SK-N-SH (cell line): ENCODE data around the gene ZMPSTE24. TPM values are rescaled to one million over a fixed set of nuclear protein-coding genes. Genes with fewer than 3 reads are reported as not detected.

ENCODE experiments used
- CTCF ChIA-PET: fragments of 300-600, 350-600 bp; formaldehyde crosslinking; extraction: SDS; loops from one replicate; lab custom pipeline; 2021; lab: Yijun Ruan, JAX
- POLR2A ChIA-PET: fragments of 350-600 bp; sonication (Branson Sonifier 250); formaldehyde crosslinking; extraction: SDS; loops from one replicate; lab custom pipeline; 2020; ENCODE audit warnings: antibody characterized with exemption, inconsistent platforms; lab: Yijun Ruan, JAX
- DNase-seq: peaks from one replicate; pipeline ENCODE4 v3.0.0; 2012
- H2AFZ ChIP-seq: fragments of 200-600 bp; sonication (generic); 2 replicates; pipeline ENCODE4 v1.8.1; 2016; ENCODE audit warnings: antibody characterized with exemption, mild to moderate bottlenecking, low read depth
- H3F3A ChIP-seq: fragments of 200-600 bp; sonication (generic); replicated peaks from 2 replicates; pipeline ENCODE3; 2016; ENCODE audit warnings: antibody characterized with exemption, mild to moderate bottlenecking; ENCODE audit not compliant: insufficient read depth
- H3K27ac ChIP-seq, 2 experiments: fragments of 200-500 bp in 1 of 2; fragments of 200-600 bp in 1 of 2; sonication (Bioruptor generic) in 1 of 2; sonication (generic), shearing (Covaris generic) in 1 of 2; 2 replicates each; pipeline versions ENCODE4 v1.5.1 to v1.6.1; 2014 to 2016; ENCODE audit warnings: low read depth in 2 of 2, inconsistent platforms in 1 of 2, low read length in 1 of 2, mild to moderate bottlenecking in 1 of 2, mixed read lengths in 1 of 2
- H3K27me3 ChIP-seq: fragments of 200-600 bp; sonication (generic), shearing (Covaris generic); 2 replicates; pipeline ENCODE4 v1.6.1; 2016; ENCODE audit warnings: mixed run types; ENCODE audit not compliant: insufficient read depth
- H3K36me3 ChIP-seq, 2 experiments: fragments of 200-500 bp in 1 of 2; fragments of 200-600 bp in 1 of 2; sonication (Bioruptor generic) in 1 of 2; sonication (generic) in 1 of 2; replicated peaks in 1 of 2; 2 replicates each; pipeline versions ENCODE3 to v1.5.1; 2014 to 2016; ENCODE audit warnings: low read length in 1 of 2, mild to moderate bottlenecking in 1 of 2; ENCODE audit not compliant: insufficient read depth in 2 of 2, control insufficient read depth in 1 of 2
- H3K4me1 ChIP-seq, 2 experiments: fragments of 200-500 bp in 1 of 2; fragments of 200-600 bp in 1 of 2; sonication (Bioruptor generic) in 1 of 2; sonication (generic), shearing (Covaris generic) in 1 of 2; 2 replicates each; pipeline versions ENCODE4 v1.5.1 to v1.6.1; 2014 to 2016; ENCODE audit warnings: low read depth in 1 of 2, low read length in 1 of 2, mixed run types in 1 of 2; ENCODE audit not compliant: insufficient read depth in 2 of 2, control insufficient read depth in 1 of 2
- H3K4me2 ChIP-seq: fragments of 200-600 bp; sonication (generic), shearing (Covaris generic); 2 replicates; pipeline ENCODE4 v1.6.1; 2017; ENCODE audit warnings: mixed run types
- H3K4me3 ChIP-seq, 2 experiments: fragments of 200-500 bp in 1 of 2; fragments of 200-600 bp in 1 of 2; sonication (Bioruptor generic) in 1 of 2; sonication (generic), shearing (Covaris generic) in 1 of 2; 2 replicates each; pipeline versions ENCODE4 v1.5.1 to v1.8.1; 2014 to 2016; ENCODE audit warnings: low read depth in 2 of 2, inconsistent platforms in 1 of 2, low read length in 1 of 2, mild to moderate bottlenecking in 1 of 2, mixed read lengths in 1 of 2, moderate library complexity in 1 of 2
- H3K79me2 ChIP-seq: fragments of 200-600 bp; sonication (generic); 2 replicates; pipeline ENCODE4 v1.8.1; 2017; ENCODE audit warnings: mild to moderate bottlenecking; ENCODE audit not compliant: insufficient read depth
- H3K9ac ChIP-seq: fragments of 200-600 bp; sonication (generic); 2 replicates; pipeline ENCODE4 v1.6.1; 2017; ENCODE audit warnings: mixed run types
- H3K9me2 ChIP-seq: fragments of 200-600 bp; sonication (generic); 2 replicates; pipeline ENCODE4 v1.6.1; 2017; ENCODE audit warnings: mixed run types
- H3K9me3 ChIP-seq: fragments of 200-600 bp; sonication (generic); 2 replicates; pipeline ENCODE4 v1.6.1; 2017; ENCODE audit warnings: mixed run types, mild to moderate bottlenecking, moderate library complexity
- H4K20me1 ChIP-seq: fragments of 200-600 bp; sonication (generic); 2 replicates; pipeline ENCODE4 v1.6.1; 2017; ENCODE audit warnings: mild to moderate bottlenecking, mixed run types; ENCODE audit not compliant: insufficient read depth
- CHD2 ChIP-seq: fragments of 150-350 bp; IDR thresholded peaks from 2 replicates; pipeline ENCODE4 v1.6.1; 2018; ENCODE audit warnings: low read length; ENCODE audit not compliant: partially characterized antibody
- ELF1 ChIP-seq: IDR thresholded peaks from 2 replicates; pipeline ENCODE4 v1.4.0; 2012
- FOXM1 ChIP-seq: IDR thresholded peaks from 2 replicates; pipeline ENCODE4 v1.4.0; 2012; ENCODE audit warnings: low read depth, mild to moderate bottlenecking
- GABPA ChIP-seq: IDR thresholded peaks from 2 replicates; pipeline ENCODE4 v1.4.0; 2012; ENCODE audit warnings: low read depth, mild to moderate bottlenecking
- JUND ChIP-seq: IDR thresholded peaks from 2 replicates; pipeline ENCODE4 v1.4.0; 2012
- MEF2A ChIP-seq: IDR thresholded peaks from 2 replicates; pipeline ENCODE4 v1.4.0; 2012; ENCODE audit warnings: low read depth, borderline replicate concordance
- POLR2AphosphoS5 ChIP-seq: IDR thresholded peaks from 2 replicates; pipeline ENCODE4 v1.6.1; 2012; ENCODE audit warnings: low read depth, low read length
- RAD21 ChIP-seq: IDR thresholded peaks from 2 replicates; pipeline ENCODE4 v1.6.1; 2012; ENCODE audit warnings: mild to moderate bottlenecking, low read length
- RCOR1 ChIP-seq: fragments of 150-350 bp; IDR thresholded peaks from 2 replicates; pipeline ENCODE4 v1.6.1; 2017; ENCODE audit warnings: antibody characterized with exemption, low read length
- TAF1 ChIP-seq: IDR thresholded peaks from 2 replicates; pipeline ENCODE4 v1.6.1; 2012; ENCODE audit warnings: low read depth, mild to moderate bottlenecking, low read length, moderate library complexity, borderline replicate concordance
- WGBS: methylation state at CpG from one replicate; pipeline ENCODE4 v1.1.6; 2017; ENCODE audit warnings: low lambda C conversion rate; 5-methylcytosine and 5-hydroxymethylcytosine counted together
- polyA plus RNA-seq, 3 experiments: library from polyadenylated mRNA; depleted of rRNA; stranded (reverse); fragments of >200 nt; gene quantifications; 2 replicates each; pipeline ENCODE4 v1.2.3, GENCODE V29; 2012
- TF ChIP-seq, protein P1 (sequence below): IDR thresholded peaks from 2 replicates; pipeline ENCODE4 v1.4.0; 2012; ENCODE audit warnings: low read depth
- TF ChIP-seq, protein P2 (sequence below): IDR thresholded peaks from 2 replicates; pipeline ENCODE4; 2012
- TF ChIP-seq, protein P3 (sequence below): fragments of 150-350 bp; IDR thresholded peaks from 2 replicates; pipeline ENCODE4 v1.6.1; 2016; ENCODE audit warnings: mild to moderate bottlenecking, low read depth, low read length

The ZMPSTE24 gene
- polyA plus RNA-seq, 1 of the 3 experiments (the other 2 are of a cell fraction) = 13.7 TPM

DNA sequence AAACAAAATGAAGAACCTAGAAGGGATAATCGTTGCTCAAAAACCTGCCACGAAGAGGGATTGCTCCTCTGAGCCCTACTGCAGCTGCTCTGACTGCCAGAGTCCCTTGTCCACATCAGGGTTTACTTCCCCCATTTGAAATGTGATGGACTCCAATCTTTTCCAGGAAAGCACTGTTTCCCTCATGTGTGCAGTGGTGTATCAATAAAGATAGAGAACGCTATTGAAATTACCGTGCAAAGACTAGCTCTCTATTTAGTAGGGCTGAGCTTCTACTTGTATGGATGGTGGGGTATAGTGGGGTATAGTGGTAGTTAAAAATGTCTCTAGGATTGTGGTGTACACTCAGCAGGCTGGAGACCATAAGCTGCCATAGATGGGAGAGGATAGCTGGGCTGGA, 6.6 kb upstream of the ZMPSTE24 start:
- Histone ChIP-seq H3K79me2 (peaks cover 18% of the 10 kb centered on the region), H4K20me1 (no peaks in the 10 kb centered on the region), H3K9me3 (no peaks in the 10 kb centered on the region), H3K27me3 (no peaks in the 10 kb centered on the region), H3K9me2 (no peaks in the 10 kb centered on the region), H3K4me1 (peaks cover 3 to 4% of the 10 kb centered on the region in 2 experiments; a peak in 3 of 4 replicates), H3F3A (no peaks in the 10 kb centered on the region), H3K27ac (no peak overlapping the region), H3K9ac (no peak overlapping the region), H3K4me2 (no peak overlapping the region), H2AFZ (no peak overlapping the region), H3K4me3 (no peak overlapping the region), H3K36me3 (peaks cover 0 to 5% of the 10 kb centered on the region in 2 experiments)
- TF ChIP-seq FOXM1 (no peak), POLR2AphosphoS5 (no peak)
- TF ChIP-seq, protein P1, sequence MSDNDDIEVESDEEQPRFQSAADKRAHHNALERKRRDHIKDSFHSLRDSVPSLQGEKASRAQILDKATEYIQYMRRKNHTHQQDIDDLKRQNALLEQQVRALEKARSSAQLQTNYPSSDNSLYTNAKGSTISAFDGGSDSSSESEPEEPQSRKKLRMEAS = no peak
- CTCF ChIA-PET = interaction anchor here (0.8 to 1.1 kb wide), 2 partner anchors 18 to 87 kb away, joined by 3 read pairs; no protein-coding TSS in a partner anchor
- no peak for DNase-seq
- 74% methylated on average over 4 of the region's 4 CpGs for WGBS
- POLR2A ChIA-PET = no interaction called here

DNA sequence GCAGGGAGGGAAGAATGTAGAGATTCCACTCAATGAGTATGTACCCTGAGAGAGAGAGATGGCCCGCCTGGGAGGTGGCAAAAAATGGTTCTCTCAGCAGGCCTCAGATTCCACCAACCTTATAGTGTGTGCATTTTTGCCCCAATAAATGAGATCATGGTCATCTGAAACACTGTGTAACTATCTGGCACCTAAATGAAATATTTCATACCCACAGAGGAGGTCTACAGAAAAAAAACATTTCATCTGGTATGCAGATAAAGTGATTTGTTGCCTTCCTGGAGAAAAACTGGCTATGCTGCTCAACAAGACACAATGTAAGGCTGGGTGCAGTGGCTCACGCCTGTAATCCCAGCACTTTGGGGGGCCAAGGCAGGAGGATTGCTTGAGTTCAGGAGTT, 5.4 kb upstream of the ZMPSTE24 start:
- Histone ChIP-seq H3K4me2 (no peak overlapping the region), H3K79me2 (peaks cover 29% of the 10 kb centered on the region), H3K9me3 (no peaks in the 10 kb centered on the region), H4K20me1 (no peaks in the 10 kb centered on the region), H3K4me1 (peaks cover 5 to 7% of the 10 kb centered on the region in 2 experiments; a peak in 3 of 4 replicates), H3K9me2 (no peaks in the 10 kb centered on the region), H3K4me3 (no peak overlapping the region), H3F3A (peaks cover 8% of the 10 kb centered on the region), H2AFZ (no peak overlapping the region), H3K9ac (no peak overlapping the region), H3K27ac (no peak overlapping the region), H3K27me3 (no peaks in the 10 kb centered on the region), H3K36me3 (peaks cover 0 to 5% of the 10 kb centered on the region in 2 experiments)
- CTCF ChIA-PET = no interaction called here
- POLR2A ChIA-PET = no interaction called here
- 90% methylated on average over 2 of the region's 2 CpGs for WGBS
- DNase-seq = no peak
- no peak for TF ChIP-seq GABPA
- no peak for TF ChIP-seq RAD21
- TF ChIP-seq, protein P2, sequence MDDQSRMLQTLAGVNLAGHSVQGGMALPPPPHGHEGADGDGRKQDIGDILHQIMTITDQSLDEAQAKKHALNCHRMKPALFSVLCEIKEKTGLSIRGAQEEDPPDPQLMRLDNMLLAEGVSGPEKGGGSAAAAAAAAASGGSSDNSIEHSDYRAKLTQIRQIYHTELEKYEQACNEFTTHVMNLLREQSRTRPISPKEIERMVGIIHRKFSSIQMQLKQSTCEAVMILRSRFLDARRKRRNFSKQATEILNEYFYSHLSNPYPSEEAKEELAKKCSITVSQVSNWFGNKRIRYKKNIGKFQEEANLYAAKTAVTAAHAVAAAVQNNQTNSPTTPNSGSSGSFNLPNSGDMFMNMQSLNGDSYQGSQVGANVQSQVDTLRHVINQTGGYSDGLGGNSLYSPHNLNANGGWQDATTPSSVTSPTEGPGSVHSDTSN = no peak
- TF ChIP-seq ELF1 = no peak
- no peak for TF ChIP-seq RCOR1
- TF ChIP-seq TAF1 = no peak

DNA sequence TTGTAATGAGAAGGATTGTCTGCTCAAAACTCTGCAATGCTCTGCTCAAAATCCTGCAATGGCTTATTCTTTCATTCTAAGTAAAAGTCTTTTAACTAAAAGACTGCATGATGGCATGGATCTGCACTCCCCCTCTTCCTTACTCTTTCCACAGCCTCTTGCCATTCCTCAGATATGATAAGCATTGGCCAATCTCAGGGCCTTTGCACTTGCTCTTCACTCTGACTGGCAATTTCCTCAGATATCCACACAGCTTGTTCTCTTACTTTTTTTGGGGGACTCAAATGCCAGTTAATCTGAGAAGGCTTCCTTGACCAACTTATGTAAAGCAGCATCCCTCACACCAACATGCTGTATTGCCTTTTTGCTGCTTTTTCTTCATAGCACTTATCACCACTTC, 2.8 kb upstream of the ZMPSTE24 start:
- CTCF ChIA-PET = interaction anchor here (0.7 to 1.1 kb wide), 2 partner anchors 60 to 111 kb away, joined by 4 read pairs; no protein-coding TSS in a partner anchor

More for the DNA sequence above, 2.8 kb upstream of the ZMPSTE24 start:
- no peak overlapping the region for H3K9ac ChIP-seq
- H3K27ac ChIP-seq = no peak overlapping the region
- TF ChIP-seq FOXM1 (no peak), MEF2A (no peak), JUND (no peak), CHD2 (no peak), TAF1 (no peak)
- TF ChIP-seq, protein P3, sequence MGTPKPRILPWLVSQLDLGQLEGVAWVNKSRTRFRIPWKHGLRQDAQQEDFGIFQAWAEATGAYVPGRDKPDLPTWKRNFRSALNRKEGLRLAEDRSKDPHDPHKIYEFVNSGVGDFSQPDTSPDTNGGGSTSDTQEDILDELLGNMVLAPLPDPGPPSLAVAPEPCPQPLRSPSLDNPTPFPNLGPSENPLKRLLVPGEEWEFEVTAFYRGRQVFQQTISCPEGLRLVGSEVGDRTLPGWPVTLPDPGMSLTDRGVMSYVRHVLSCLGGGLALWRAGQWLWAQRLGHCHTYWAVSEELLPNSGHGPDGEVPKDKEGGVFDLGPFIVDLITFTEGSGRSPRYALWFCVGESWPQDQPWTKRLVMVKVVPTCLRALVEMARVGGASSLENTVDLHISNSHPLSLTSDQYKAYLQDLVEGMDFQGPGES = no peak
- H3K4me3 ChIP-seq = no peak overlapping the region
- peaks cover 9% of the 10 kb centered on the region for H3F3A ChIP-seq
- no peak overlapping the region for H3K4me2 ChIP-seq
- H3K9me2 ChIP-seq = no peaks in the 10 kb centered on the region
- H3K36me3 ChIP-seq = peaks cover under 1 to 9% of the 10 kb centered on the region in 2 experiments
- H3K79me2 ChIP-seq = peaks cover 50% of the 10 kb centered on the region
- peaks cover 10 to 11% of the 10 kb centered on the region in 2 experiments; a peak in 3 of 4 replicates for H3K4me1 ChIP-seq
- POLR2A ChIA-PET = no interaction called here
- H3K9me3 ChIP-seq = no peaks in the 10 kb centered on the region
- H4K20me1 ChIP-seq = no peaks in the 10 kb centered on the region
- no peak overlapping the region for H2AFZ ChIP-seq
- no peak for DNase-seq
- H3K27me3 ChIP-seq = no peaks in the 10 kb centered on the region
